Measurements from ENCODE around the gene NLGN4Y. TPM values are rescaled to one million over a fixed set of nuclear protein-coding genes. Genes with fewer than 3 reads are reported as not detected.

NLGN4Y gene
- total RNA-seq, 1 experiment from 2014 or later: not detected

- H2BK120ac ChIP-seq (ENCODE audit: low read depth, low read length, poor library complexity, severe bottlenecking): no peak overlapping the region
- H3T11ph ChIP-seq (ENCODE audit: low read length): no peak overlapping the region
- H2BK12ac ChIP-seq (ENCODE audit: insufficient read length, low read depth, low read length): no peak overlapping the region
- no peak overlapping the region for H4K5ac ChIP-seq (ENCODE audit: insufficient read length, low read depth, low read length)
- no peak overlapping the region for H3K4me2 ChIP-seq (ENCODE audit: insufficient read depth, insufficient read length, low read length)
- no peak overlapping the region for H3K18ac ChIP-seq (ENCODE audit: insufficient read length, low read depth, low read length)
- no peak for DNase-seq
- no peak overlapping the region for H4K8ac ChIP-seq (replicated peaks; ENCODE audit: insufficient read length, low read depth, low read length)
- no peaks in the 10 kb centered on the region for H3K23me2 ChIP-seq (ENCODE audit: insufficient read length, low read depth, low read length, poor library complexity, severe bottlenecking)
- TF ChIP-seq, protein P1, sequence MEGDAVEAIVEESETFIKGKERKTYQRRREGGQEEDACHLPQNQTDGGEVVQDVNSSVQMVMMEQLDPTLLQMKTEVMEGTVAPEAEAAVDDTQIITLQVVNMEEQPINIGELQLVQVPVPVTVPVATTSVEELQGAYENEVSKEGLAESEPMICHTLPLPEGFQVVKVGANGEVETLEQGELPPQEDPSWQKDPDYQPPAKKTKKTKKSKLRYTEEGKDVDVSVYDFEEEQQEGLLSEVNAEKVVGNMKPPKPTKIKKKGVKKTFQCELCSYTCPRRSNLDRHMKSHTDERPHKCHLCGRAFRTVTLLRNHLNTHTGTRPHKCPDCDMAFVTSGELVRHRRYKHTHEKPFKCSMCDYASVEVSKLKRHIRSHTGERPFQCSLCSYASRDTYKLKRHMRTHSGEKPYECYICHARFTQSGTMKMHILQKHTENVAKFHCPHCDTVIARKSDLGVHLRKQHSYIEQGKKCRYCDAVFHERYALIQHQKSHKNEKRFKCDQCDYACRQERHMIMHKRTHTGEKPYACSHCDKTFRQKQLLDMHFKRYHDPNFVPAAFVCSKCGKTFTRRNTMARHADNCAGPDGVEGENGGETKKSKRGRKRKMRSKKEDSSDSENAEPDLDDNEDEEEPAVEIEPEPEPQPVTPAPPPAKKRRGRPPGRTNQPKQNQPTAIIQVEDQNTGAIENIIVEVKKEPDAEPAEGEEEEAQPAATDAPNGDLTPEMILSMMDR (conservative IDR thresholded peaks at IDR 0.05): no peak
- no peak overlapping the region for H2BK20ac ChIP-seq (ENCODE audit: low read depth, low read length, poor library complexity, severe bottlenecking)
- Mint-ChIP-seq H3K4me3 (no peak overlapping the region), H3K36me3 (ENCODE audit: insufficient read depth in 1 of 3, low read depth in 3 of 3) (no peaks in the 10 kb centered on the region), H3K4me1 (no peaks in the 10 kb centered on the region), H3K9me3 (no peaks in the 10 kb centered on the region), H3K27me3 (ENCODE audit: low read depth) (no peaks in the 10 kb centered on the region), H3K27ac (no peak overlapping the region)
- H4K20me1 ChIP-seq (ENCODE audit: control insufficient read depth, insufficient read depth, insufficient read length): no peaks in the 10 kb centered on the region
- no peaks in the 10 kb centered on the region for H3K27me3 ChIP-seq (ENCODE audit: insufficient read depth, low read length)
- no peak overlapping the region for H3K23ac ChIP-seq (ENCODE audit: insufficient read length, low read depth, low read length)
- no peaks in the 10 kb centered on the region for H3K79me1 ChIP-seq (ENCODE audit: insufficient read depth, low read depth, low read length, poor library complexity, severe bottlenecking)
- H2AK5ac ChIP-seq (ENCODE audit: insufficient read length, low read length): no peak overlapping the region
- no peak overlapping the region for H3K56ac ChIP-seq (ENCODE audit: insufficient read length, low read depth, low read length)
- no peak overlapping the region for H3K27ac ChIP-seq (ENCODE audit: insufficient read length, low read depth, low read length)
- H2BK5ac ChIP-seq (ENCODE audit: insufficient read length, low read length): no peak overlapping the region
- no peak overlapping the region for H2AFZ ChIP-seq (ENCODE audit: low read length)
- H3K4ac ChIP-seq (ENCODE audit: low read depth, low read length): no peak overlapping the region
- no peaks in the 10 kb centered on the region for H3K79me2 ChIP-seq (ENCODE audit: insufficient read depth, low read length)
- no peak overlapping the region for H3K14ac ChIP-seq (ENCODE audit: insufficient read depth, low read length)
- H3K9me3 ChIP-seq (ENCODE audit: control insufficient read depth, low read depth, low read length): no peaks in the 10 kb centered on the region
- H3K9ac ChIP-seq (ENCODE audit: extremely low read depth, insufficient read length, low read length): no peak overlapping the region
- H2BK15ac ChIP-seq (ENCODE audit: low read depth, low read length): no peak overlapping the region
- H4K91ac ChIP-seq (ENCODE audit: insufficient read length, low read depth, low read length): no peak overlapping the region
- H3K4me1 ChIP-seq (ENCODE audit: insufficient read depth, low read length): no peaks in the 10 kb centered on the region
Measured at GRCh38 chrY:14755571-14755970, 231.2 kb downstream of the NLGN4Y start.

Measured in H9 (cell line).